Superior temporal gyrus (tissue), 1 donor: ENCODE data around the gene ABCD3.
A peak's percentile ranks its signal among the peaks of the same experiment; 100 is the strongest.

ENCODE experiments used
- DNase-seq: peaks from one replicate; pipeline ENCODE4 v3.0.0-alpha.2; 2016; ENCODE audit errors: extremely low spot score

Gene ABCD3

GRCh38 chr1:94462606-94463005 lies 44.4 kb downstream of the ABCD3 start:
- DNase-seq: no peak

- DNase-seq: no peak
Measured at GRCh38 chr1:94463056-94463764, 45.0 kb downstream of the ABCD3 start.

GRCh38 chr1:94463765-94464330 lies 45.7 kb downstream of the ABCD3 start:
- peak; percentile 67 for DNase-seq

GRCh38 chr1:94468708-94469107 lies 50.5 kb downstream of the ABCD3 start:
- DNase-seq: no peak

GRCh38 chr1:94471271-94471670 lies 53.1 kb downstream of the ABCD3 start:
- DNase-seq: no peak

GRCh38 chr1:94475232-94475631 lies 57.0 kb downstream of the ABCD3 start:
- no peak for DNase-seq

GRCh38 chr1:94479682-94480081 lies 61.5 kb downstream of the ABCD3 start:
- no peak for DNase-seq

- DNase-seq: peak; percentile 87
Measured at GRCh38 chr1:94481473-94481933, 63.3 kb downstream of the ABCD3 start.

GRCh38 chr1:94486990-94487389 lies 68.8 kb downstream of the ABCD3 start:
- peak; percentile 60 for DNase-seq

GRCh38 chr1:94490556-94490955 lies 72.4 kb downstream of the ABCD3 start:
- no peak for DNase-seq

GRCh38 chr1:94496076-94496755 lies 78.0 kb downstream of the ABCD3 start:
- DNase-seq: no peak

- DNase-seq: no peak
Measured at GRCh38 chr1:94501426-94501825, 83.2 kb downstream of the ABCD3 start.

- no peak for DNase-seq
Measured at GRCh38 chr1:94501935-94502334, 83.7 kb downstream of the ABCD3 start.

GRCh38 chr1:94503153-94503552 lies 85.0 kb downstream of the ABCD3 start:
- no peak for DNase-seq

GRCh38 chr1:94504601-94505000 lies 86.4 kb downstream of the ABCD3 start:
- DNase-seq: no peak

GRCh38 chr1:94512816-94513215 lies 94.6 kb downstream of the ABCD3 start:
- DNase-seq: no peak

GRCh38 chr1:94514095-94514727 lies 96.0 kb downstream of the ABCD3 start:
- peak; percentile 64 for DNase-seq

GRCh38 chr1:94515296-94515947 lies 97.2 kb downstream of the ABCD3 start:
- DNase-seq: no peak

GRCh38 chr1:94519351-94519750 lies 101.2 kb downstream of the ABCD3 start:
- DNase-seq: no peak

- peak; percentile 73 for DNase-seq
Measured at GRCh38 chr1:94522304-94522703, 104.1 kb downstream of the ABCD3 start.

GRCh38 chr1:94524531-94524930 lies 106.3 kb downstream of the ABCD3 start:
- DNase-seq: no peak
